ENCODE measurements around the gene TTLL10.

TTLL10 gene, protein sequence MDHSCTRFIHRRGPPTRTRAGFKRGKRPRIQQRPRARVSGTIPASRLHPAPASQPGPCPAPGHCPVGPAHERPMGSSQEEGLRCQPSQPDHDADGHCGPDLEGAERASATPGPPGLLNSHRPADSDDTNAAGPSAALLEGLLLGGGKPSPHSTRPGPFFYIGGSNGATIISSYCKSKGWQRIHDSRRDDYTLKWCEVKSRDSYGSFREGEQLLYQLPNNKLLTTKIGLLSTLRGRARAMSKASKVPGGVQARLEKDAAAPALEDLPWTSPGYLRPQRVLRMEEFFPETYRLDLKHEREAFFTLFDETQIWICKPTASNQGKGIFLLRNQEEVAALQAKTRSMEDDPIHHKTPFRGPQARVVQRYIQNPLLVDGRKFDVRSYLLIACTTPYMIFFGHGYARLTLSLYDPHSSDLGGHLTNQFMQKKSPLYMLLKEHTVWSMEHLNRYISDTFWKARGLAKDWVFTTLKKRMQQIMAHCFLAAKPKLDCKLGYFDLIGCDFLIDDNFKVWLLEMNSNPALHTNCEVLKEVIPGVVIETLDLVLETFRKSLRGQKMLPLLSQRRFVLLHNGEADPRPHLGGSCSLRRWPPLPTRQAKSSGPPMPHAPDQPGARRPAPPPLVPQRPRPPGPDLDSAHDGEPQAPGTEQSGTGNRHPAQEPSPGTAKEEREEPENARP

DNA sequence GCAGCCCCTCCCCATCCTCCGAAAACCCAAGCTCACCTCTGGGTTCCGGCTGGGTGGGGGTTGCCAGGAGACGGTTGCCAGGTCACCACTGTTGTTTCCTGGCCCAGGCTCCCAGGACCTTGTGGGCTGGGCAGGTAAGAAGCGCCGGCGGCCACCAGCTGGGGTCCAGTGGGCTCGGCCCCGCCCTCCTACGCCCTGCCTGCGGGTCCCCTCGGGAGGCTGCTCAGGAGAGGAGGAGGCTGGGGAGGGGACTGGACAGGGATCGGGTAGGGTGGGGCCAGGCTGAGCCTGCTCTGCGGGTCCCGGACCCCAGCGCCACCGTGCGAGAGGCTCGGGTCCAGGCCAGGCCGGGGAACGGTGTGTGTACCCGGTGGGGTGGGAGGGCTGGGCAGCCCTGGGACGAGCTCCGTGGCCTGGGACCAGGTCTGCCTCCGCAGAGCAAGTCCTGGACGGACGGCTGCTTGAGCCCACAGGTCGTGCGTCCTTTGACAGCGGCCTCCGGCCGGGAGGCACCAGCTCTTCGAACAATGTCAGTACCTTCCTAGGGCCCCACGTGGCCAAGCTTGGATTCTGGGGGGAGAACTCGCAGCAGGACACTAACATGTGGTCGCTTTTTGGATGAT lies at the start of gene TTLL10:
Gene TTLL10 (plus strand): TSS at position 88 of the 623 bp plus-strand sequence. CDS start 5,336 bp downstream, outside the sequence.
- no peak for DNase-seq (ENCODE audit: low read depth in 2 of 2)
- no peak within 1 kb of the TSS for H3K4me3 ChIP-seq (replicated peaks in 1 of 2; ENCODE audit: low read depth in 2 of 2, low read length in 2 of 2)
- TF ChIP-seq, protein P1, sequence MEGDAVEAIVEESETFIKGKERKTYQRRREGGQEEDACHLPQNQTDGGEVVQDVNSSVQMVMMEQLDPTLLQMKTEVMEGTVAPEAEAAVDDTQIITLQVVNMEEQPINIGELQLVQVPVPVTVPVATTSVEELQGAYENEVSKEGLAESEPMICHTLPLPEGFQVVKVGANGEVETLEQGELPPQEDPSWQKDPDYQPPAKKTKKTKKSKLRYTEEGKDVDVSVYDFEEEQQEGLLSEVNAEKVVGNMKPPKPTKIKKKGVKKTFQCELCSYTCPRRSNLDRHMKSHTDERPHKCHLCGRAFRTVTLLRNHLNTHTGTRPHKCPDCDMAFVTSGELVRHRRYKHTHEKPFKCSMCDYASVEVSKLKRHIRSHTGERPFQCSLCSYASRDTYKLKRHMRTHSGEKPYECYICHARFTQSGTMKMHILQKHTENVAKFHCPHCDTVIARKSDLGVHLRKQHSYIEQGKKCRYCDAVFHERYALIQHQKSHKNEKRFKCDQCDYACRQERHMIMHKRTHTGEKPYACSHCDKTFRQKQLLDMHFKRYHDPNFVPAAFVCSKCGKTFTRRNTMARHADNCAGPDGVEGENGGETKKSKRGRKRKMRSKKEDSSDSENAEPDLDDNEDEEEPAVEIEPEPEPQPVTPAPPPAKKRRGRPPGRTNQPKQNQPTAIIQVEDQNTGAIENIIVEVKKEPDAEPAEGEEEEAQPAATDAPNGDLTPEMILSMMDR (IDR thresholded peaks at IDR 0.05; ENCODE audit: low read depth, low read length) = no peak

DNA sequence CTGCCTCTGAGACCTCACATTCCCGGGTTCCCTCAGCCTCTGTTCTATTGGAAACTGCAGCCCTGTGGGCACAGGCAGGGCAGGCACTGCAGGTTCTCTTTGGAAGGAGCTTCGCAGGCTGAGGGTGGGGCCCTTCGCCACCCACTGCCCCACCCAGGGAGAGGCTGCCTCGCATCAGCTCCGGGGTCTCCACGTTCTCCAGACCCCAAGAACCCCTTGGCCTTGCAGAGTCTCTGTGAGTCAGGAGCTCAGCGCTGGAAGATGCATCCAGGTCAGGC lies 49.2 kb upstream of the TTLL10 start:
- DNase-seq (ENCODE audit: low read depth in 2 of 2) = no peak
- H3K4me3 ChIP-seq (replicated peaks in 1 of 2; ENCODE audit: low read depth in 2 of 2, low read length in 2 of 2) = no peak overlapping the region
- TF ChIP-seq, protein P1 (IDR thresholded peaks at IDR 0.05; ENCODE audit: low read depth, low read length) = no peak

DNA sequence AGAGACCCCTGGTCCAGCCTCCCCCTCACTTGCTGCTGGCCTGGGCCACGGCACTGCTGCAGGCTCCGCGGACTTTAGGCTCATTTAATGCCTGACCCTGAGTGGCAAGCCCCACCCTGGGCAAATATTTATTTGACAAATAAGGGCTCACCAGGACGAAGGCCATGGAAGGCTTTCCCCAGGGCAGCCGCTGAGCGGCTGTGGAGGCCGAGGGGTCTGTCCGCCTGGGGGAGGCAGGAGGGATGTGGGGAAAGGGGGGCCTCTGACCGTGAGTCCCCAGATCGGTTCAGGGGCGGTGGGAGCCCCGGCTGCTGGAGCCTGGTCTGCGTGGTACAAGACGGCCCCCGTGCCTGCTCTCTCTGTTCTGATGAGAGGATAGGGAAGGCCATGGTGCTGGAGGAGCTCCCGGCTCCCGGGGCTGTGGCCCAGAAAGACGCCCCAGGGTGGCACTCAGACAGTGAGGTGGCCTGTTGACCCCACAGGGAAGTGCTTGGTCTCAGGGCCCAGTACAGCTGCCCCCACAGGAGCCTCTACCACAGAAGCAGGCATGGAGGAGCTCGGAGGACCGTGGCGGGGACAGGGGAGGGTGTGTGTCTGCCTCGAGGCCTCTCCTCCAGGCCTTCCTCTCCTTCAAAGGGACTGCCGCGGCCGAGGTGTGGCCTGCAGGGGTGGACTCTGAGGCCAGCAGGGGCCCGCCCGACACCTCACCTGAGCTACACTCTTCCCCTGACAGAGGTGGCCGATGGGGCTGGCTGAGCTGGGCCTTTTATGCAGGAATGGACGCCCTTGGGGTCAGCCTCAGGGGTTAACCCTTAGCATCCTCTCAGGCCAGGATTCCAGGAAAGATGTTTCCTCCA lies 48.7 kb upstream of the TTLL10 start:
- TF ChIP-seq, protein P1 (IDR thresholded peaks at IDR 0.05; ENCODE audit: low read depth, low read length) = no peak
- DNase-seq (ENCODE audit: low read depth in 2 of 2) = no peak
- H3K4me3 ChIP-seq (replicated peaks in 1 of 2; ENCODE audit: low read depth in 2 of 2, low read length in 2 of 2) = no peak overlapping the region

DNA sequence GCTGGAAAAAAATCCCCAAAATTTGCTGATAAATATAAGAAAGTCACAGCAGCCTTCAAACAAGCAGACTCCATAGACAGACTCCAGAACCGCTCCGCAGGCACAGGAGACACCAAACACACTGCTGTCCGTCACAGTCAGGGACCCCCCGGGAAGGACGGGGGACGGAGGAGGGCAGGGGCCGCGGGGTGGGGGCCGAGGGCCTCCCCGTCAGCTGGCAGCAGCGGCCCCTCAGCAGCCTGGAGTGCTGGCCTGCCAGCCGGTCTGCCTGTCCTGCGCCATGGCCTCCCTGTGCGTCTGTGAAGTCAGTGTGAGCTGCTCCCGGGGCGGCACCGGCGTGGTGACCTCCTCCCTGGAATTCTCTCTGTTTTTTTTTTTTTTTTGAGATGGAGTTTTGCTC lies 47.7 kb upstream of the TTLL10 start:
- H3K4me3 ChIP-seq (replicated peaks in 1 of 2; ENCODE audit: low read depth in 2 of 2, low read length in 2 of 2) = no peak overlapping the region
- DNase-seq (ENCODE audit: low read depth in 2 of 2) = no peak
- TF ChIP-seq, protein P1 (IDR thresholded peaks at IDR 0.05; ENCODE audit: low read depth, low read length) = no peak

DNA sequence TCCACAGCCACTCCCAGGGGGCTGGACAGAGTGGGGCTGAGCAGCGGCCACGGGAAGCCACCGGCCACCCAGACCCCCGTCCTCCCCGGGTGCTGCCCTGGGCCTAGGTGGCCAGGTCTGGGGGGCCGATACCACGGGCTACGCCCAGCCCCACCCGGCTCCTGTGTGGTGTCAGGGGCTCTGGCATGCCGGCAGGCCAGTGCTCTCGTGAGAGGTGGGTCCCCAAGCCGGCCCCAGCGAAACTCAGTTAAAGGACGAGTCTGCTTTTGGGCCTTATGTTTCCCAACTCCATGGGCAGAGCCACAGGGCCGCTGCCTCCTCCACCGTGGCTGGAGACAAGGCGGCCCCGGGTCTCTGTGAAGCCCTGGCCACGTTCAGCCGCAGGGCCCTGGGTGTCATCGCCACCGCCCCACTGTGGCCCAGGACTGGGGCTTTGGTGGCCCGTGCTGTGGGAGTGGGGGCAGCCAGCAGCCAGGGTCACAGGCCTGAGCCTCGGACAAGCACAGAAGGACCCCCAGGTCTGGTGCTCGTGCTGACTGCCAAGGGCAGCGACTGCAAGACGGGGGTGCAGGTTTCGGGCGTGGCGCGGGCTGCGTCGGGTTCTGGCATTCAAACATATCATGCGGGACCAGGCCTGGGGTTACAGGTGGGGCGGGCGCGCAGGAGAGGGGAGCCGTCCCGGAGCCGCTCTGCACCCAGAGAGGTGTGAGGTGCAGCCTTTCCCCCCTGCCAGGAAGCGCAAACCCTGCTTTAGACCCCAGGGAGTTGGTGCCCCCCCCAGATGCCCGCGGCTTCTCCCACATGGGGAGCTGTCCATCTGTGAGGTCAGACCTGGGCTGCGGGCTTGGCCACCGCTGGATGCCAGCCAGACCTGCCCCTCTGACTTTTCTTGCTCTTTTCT lies 45.9 kb upstream of the TTLL10 start:
- no peak for DNase-seq (ENCODE audit: low read depth in 2 of 2)
- TF ChIP-seq, protein P1 (IDR thresholded peaks at IDR 0.05; ENCODE audit: low read depth, low read length) = no peak
- no peak overlapping the region for H3K4me3 ChIP-seq (replicated peaks in 1 of 2; ENCODE audit: low read depth in 2 of 2, low read length in 2 of 2)
